ENCODE data around the gene TSPAN14.

- TF ChIP-seq CTCF (IDR thresholded peaks at IDR 0.05; ENCODE audit: low read length) (no peak), EZH2 (IDR thresholded peaks at IDR 0.05; ENCODE audit: borderline replicate concordance, low read length) (no peak)
Measured at GRCh38 chr10:80502621-80503583, 48.8 kb downstream of the TSPAN14 start.

Data from OCI-LY1 (cell line).